Prostate gland (tissue), 2 donors: ENCODE results near the gene ECSCR. TPM values are rescaled to one million over a fixed set of nuclear protein-coding genes. Genes with fewer than 3 reads are reported as not detected.
"Not testable (repeated sequence)": the region's sequence is repeated elsewhere in the genome, so short reads cannot be mapped to it uniquely, and the experiment has no call there.

Experiments used
- DNase-seq: peaks from one replicate; pipeline ENCODE4 v3.0.0-alpha.2; 2019; ENCODE audit warnings: low spot score
- H3K27ac ChIP-seq, 2 donors: fragments of 200-600 bp; sonication (generic); 2 replicates each; pipeline ENCODE4 v1.5.1; 2017 to 2019
- H3K27me3 ChIP-seq: fragments of 200-600 bp; sonication (generic); replicated peaks from 2 replicates; pipeline ENCODE4 v1.5.1; 2019; ENCODE audit not compliant: insufficient read depth
- H3K36me3 ChIP-seq, 2 donors: fragments of 200-600 bp; sonication (generic); 1 replicate in 1 of 2; 2 replicates in 1 of 2; pipeline versions ENCODE4 v1.5.1 to v1.8.1; 2017 to 2019
- H3K4me1 ChIP-seq: fragments of 200-600 bp; sonication (generic); replicated peaks from 2 replicates; pipeline ENCODE4 v1.5.1; 2019
- H3K4me3 ChIP-seq, 2 donors: fragments of 200-600 bp; sonication (generic); 2 replicates each; pipeline ENCODE4 v1.5.1; 2017 to 2019
- H3K9me3 ChIP-seq: fragments of 200-600 bp; sonication (generic); 2 replicates; pipeline ENCODE4 v1.5.1; 2017
- POLR2A ChIP-seq: fragments of 450-650 bp; IDR thresholded peaks from one replicate; pipeline ENCODE4 v1.6.1; 2016; ENCODE audit warnings: antibody characterized with exemption, mild to moderate bottlenecking
- POLR2AphosphoS5 ChIP-seq: sonication (generic); formaldehyde crosslinking; IDR thresholded peaks from one replicate; pipeline ENCODE4 v1.6.1; 2017; ENCODE audit warnings: antibody characterized with exemption
- WGBS: methylation state at CpG from one replicate; pipeline ENCODE4 v1.1.5; 2018; 5-methylcytosine and 5-hydroxymethylcytosine counted together
- intact Hi-C: fragments of 100-400 bp; cut with DNase I; formaldehyde crosslinking; loops from one replicate; pipeline ENCODE4 v1.14.2; 2022
- total RNA-seq, 2 donors: library from RNA; depleted of rRNA; stranded (reverse); fragments of >200 nt; gene quantifications; one replicate each; pipeline ENCODE4 v1.1.0, GENCODE V29; 2016
- TF ChIP-seq, protein P1 (sequence below), 4 experiments: fragments of 200-600 bp in 2 of 4; fragments of 450-650 bp in 2 of 4; sonication (generic) in 2 of 4; IDR thresholded peaks; 1 replicate in 3 of 4; 2 replicates in 1 of 4; pipeline ENCODE4 v1.5.1; 2016 to 2019; ENCODE audit warnings: antibody characterized with exemption in 4 of 4, mild to moderate bottlenecking in 2 of 4, moderate library complexity in 2 of 4

The ECSCR gene
- total RNA-seq, 2 donors from 2014 or later: 5.3 to 6.7 TPM

DNA sequence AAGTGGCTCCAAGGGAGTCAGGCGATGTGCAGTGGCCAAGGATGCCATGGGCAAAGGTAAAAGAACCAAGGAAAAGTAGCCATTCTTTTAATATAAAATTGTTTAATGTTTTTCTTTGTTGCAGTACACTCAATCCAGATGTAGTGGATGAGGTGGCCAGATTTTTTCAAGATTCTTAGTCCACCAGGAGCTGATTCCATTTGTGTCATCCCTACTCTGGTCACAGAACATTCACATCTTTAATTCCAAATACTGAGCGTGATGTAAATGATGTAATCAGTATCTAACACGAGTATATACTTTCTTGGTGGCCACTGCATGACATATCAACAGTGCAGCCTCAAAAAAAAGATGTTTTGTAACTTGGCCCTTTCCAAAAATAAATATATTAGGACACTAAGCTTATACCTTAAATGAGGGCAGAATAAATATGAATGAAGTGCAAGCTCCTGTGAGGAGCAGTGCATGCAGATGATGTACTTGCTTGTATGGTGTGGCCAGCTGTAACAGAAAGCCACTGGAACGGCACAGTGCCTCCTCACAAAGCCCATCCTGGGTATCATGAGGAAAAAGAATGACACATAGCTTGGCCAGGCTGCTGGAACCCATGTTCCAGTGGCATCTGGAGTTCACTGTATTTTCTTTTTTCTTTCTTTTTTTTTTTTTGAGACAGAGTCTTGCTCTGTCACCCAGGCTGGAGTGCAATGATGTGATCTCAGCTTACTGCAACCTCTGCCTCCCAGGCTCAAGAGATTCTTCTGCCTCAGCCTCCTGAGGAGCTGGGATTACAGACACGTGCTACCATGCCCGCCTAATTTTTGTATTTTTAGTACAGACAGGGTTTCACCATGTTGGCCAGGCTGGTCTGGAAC, 52.2 kb downstream of the ECSCR start:
- H3K9me3 ChIP-seq: no peaks in the 10 kb centered on the region
- H3K36me3 ChIP-seq: no peaks in the 10 kb centered on the region
- DNase-seq: no peak
- 70% methylated on average over 6 of the region's 6 CpGs for WGBS
- H3K27me3 ChIP-seq: no peaks in the 10 kb centered on the region
- no peak overlapping the region for H3K4me3 ChIP-seq
- intact Hi-C loops: no loop called here
- no peak overlapping the region for H3K27ac ChIP-seq
- no peak for TF ChIP-seq POLR2A
- TF ChIP-seq POLR2AphosphoS5: no peak
- TF ChIP-seq, protein P1, sequence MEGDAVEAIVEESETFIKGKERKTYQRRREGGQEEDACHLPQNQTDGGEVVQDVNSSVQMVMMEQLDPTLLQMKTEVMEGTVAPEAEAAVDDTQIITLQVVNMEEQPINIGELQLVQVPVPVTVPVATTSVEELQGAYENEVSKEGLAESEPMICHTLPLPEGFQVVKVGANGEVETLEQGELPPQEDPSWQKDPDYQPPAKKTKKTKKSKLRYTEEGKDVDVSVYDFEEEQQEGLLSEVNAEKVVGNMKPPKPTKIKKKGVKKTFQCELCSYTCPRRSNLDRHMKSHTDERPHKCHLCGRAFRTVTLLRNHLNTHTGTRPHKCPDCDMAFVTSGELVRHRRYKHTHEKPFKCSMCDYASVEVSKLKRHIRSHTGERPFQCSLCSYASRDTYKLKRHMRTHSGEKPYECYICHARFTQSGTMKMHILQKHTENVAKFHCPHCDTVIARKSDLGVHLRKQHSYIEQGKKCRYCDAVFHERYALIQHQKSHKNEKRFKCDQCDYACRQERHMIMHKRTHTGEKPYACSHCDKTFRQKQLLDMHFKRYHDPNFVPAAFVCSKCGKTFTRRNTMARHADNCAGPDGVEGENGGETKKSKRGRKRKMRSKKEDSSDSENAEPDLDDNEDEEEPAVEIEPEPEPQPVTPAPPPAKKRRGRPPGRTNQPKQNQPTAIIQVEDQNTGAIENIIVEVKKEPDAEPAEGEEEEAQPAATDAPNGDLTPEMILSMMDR (IDR thresholded peaks at IDR 0.05): no peak
- H3K4me1 ChIP-seq: no peaks in the 10 kb centered on the region

DNA sequence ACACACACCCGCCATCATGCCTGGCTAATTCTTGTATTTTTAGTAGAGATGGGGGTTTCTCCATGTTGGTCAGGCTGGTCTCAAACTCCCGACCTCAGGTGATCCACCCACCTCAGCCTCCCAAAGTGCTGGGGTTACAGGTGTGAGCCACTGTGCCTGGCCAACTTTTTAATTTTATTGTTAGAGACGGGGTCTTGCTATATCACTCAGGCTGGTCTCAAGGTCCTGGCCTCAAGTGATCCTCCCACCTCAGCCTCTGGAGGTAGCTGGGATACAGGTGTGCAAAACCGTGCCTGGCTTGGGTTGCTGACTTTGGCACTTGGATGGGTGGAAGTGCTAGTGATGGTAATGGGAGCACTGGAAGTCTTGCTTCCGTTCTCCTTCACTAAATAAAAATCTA, 53.4 kb downstream of the ECSCR start:
- H3K9me3 ChIP-seq, H3K4me3 ChIP-seq, H3K4me1 ChIP-seq, H3K27me3 ChIP-seq, H3K36me3 ChIP-seq, intact Hi-C loops, DNase-seq, H3K27ac ChIP-seq: not testable (repeated sequence)
- WGBS: 83% methylated on average over 5 of the region's 5 CpGs

DNA sequence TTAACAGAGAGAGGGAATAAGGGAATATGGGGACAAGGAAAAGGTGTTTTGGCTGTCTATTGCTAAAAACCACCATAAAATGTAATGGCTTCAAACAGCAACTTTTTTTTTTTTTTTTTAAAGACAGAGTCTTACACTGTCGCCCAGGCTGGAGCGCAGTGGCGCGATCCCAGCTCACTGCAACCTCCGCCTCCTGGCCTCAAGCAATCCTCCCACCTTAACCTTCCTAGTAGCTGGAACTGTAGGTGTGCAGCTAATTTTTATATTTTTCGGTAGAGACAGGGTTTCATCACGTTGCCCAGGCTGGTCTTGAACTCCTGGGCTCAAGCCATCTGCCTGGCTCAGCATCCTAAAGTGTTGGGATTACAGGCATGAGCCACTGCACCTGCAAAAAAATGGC, 54.4 kb downstream of the ECSCR start:
- Histone ChIP-seq H3K9me3 (no peaks in the 10 kb centered on the region), H3K36me3 (no peaks in the 10 kb centered on the region), H3K27ac (no peak overlapping the region), H3K4me1 (peaks cover 2% of the 10 kb centered on the region), H3K4me3 (no peak overlapping the region), H3K27me3 (no peaks in the 10 kb centered on the region)
- intact Hi-C loops: no loop called here
- no peak for DNase-seq
- TF ChIP-seq POLR2AphosphoS5 (no peak), POLR2A (no peak)
- TF ChIP-seq, protein P1 (IDR thresholded peaks at IDR 0.05): no peak
- WGBS: 86% methylated on average over 7 of the region's 7 CpGs

DNA sequence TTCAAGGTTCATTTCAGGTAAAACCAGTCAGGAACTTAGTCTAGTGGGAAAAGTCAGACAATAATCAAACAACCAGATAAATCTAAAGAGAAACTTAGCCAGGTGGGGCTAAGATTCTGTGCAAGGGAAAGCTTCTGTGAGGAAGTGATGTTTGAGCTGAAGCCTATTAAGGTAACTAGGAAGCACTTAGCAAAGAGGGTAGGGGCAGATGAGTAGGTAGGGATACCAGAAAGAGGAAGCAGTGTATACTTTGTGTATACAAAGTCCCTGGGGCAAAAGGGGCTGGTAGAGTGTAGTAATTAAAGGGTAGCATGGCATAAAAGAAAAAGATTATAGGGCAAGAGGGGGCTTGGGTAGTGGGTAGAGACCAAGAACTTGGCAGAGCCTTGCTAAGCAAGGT, 55.0 kb downstream of the ECSCR start:
- Histone ChIP-seq H3K27ac (no peak overlapping the region), H3K9me3 (no peaks in the 10 kb centered on the region), H3K4me1 (peaks cover 4% of the 10 kb centered on the region), H3K27me3 (no peaks in the 10 kb centered on the region), H3K36me3 (no peaks in the 10 kb centered on the region), H3K4me3 (no peak overlapping the region)
- no peak for DNase-seq
- intact Hi-C loops: no loop called here
- TF ChIP-seq, protein P1 (IDR thresholded peaks at IDR 0.05): no peak
- TF ChIP-seq POLR2A: no peak
- no peak for TF ChIP-seq POLR2AphosphoS5

DNA sequence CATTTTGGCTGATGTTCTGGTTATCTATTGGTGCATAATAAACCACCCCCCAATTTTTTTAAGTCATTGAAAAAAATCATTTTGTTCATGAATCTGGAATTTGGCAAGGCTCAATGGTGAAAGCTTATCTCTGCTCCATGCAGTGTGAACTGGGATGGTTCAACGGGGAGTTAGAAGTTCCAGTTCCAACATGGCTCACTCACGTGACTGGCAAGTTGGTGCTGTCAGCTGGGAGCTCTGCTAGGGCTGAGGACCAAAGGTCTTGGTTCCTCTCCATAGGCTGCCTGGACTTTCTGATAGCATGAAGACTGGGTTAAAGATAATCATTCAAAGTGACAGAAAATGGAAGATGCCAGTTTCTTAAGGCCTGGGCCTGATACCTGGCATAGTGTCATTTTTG, 55.6 kb downstream of the ECSCR start:
- H3K36me3 ChIP-seq: no peaks in the 10 kb centered on the region
- 75% methylated on average over 2 of the region's 2 CpGs for WGBS
- DNase-seq: no peak
- TF ChIP-seq POLR2AphosphoS5 (no peak), POLR2A (no peak)
- TF ChIP-seq, protein P1 (IDR thresholded peaks at IDR 0.05): no peak
- intact Hi-C loops: no loop called here
- no peaks in the 10 kb centered on the region for H3K27me3 ChIP-seq
- H3K4me3 ChIP-seq: no peak overlapping the region
- H3K9me3 ChIP-seq: no peaks in the 10 kb centered on the region
- H3K4me1 ChIP-seq: peaks cover 4% of the 10 kb centered on the region
- H3K27ac ChIP-seq: no peak overlapping the region
